HepG2 (cell line): ENCODE results near the gene KDM4B. TPM values are rescaled to one million over a fixed set of nuclear protein-coding genes. Genes with fewer than 3 reads are reported as not detected.

Experiments used
- ATAC-seq: fragments of 200-7000 bp; cut with Tn5 transposase; 3 replicates; pipeline ENCODE4 v1.9.1; 2020; ENCODE audit warnings: mild to moderate bottlenecking, moderate library complexity
- BruUV-seq: library from RNA; stranded (reverse); fragments of 400-500 nt; replicated peaks from 2 replicates; lab custom pipeline; 2021; lab: Mats Ljungman, UMichigan
- CTCF ChIA-PET: fragments of 300-600 bp; formaldehyde crosslinking; extraction: SDS; loops from one replicate; lab custom pipeline; 2021; ENCODE audit warnings: low total read pairs, inconsistent platforms, low intra/inter-chr PET ratio; lab: Yijun Ruan, JAX
- POLR2A ChIA-PET: fragments of 350-600 bp; sonication (Branson Sonifier 250); formaldehyde crosslinking; loops from one replicate; lab custom pipeline; 2020; ENCODE audit warnings: antibody characterized with exemption, inconsistent platforms; lab: Yijun Ruan, JAX
- DNase-seq: peaks from one replicate; pipeline ENCODE4 v3.0.0-alpha.2; 2015; ENCODE audit warnings: low spot score
- FAIRE-seq: peaks from 3 replicates; lab custom pipeline; 2011; peaks lifted over from hg19 to GRCh38; lab: Jason Lieb, UNC
- H2AFZ ChIP-seq: one replicate; pipeline ENCODE4 v1.6.1; 2011; ENCODE audit warnings: low read length, inconsistent platforms
- H3K27ac ChIP-seq: fragments of 300-600 bp; 3 replicates; pipeline ENCODE4 v1.8.0; 2011; ENCODE audit warnings: mixed run types, mild to moderate bottlenecking, mixed read lengths, low read length, inconsistent platforms; ENCODE audit not compliant: insufficient read depth; ENCODE audit errors: extremely low read length
- H3K27me3 ChIP-seq, 2 experiments: fragments of 200-600 bp in 1 of 2; 2 replicates in 1 of 2; 3 replicates in 1 of 2; pipeline versions ENCODE4 v1.6.0 to v1.8.0; 2011; ENCODE audit warnings: low read length in 2 of 2, mild to moderate bottlenecking in 2 of 2, moderate library complexity in 2 of 2, inconsistent platforms in 1 of 2; ENCODE audit not compliant: insufficient read depth in 2 of 2, control insufficient read depth in 1 of 2
- H3K36me3 ChIP-seq, 2 experiments: fragments of 200-600 bp in 1 of 2; replicated peaks in 1 of 2; 2 replicates in 1 of 2; 3 replicates in 1 of 2; pipeline versions ENCODE4 v1.5.1 to v1.8.0; 2011; ENCODE audit warnings: low read length in 2 of 2, inconsistent platforms in 1 of 2; ENCODE audit not compliant: insufficient read depth in 2 of 2, control insufficient read depth in 1 of 2
- H3K4me1 ChIP-seq: 2 replicates; pipeline ENCODE4 v1.5.1; 2012; ENCODE audit warnings: low read length, inconsistent platforms; ENCODE audit not compliant: insufficient read depth
- H3K4me2 ChIP-seq: 2 replicates; pipeline ENCODE4 v1.6.0; 2011; ENCODE audit warnings: low read depth, low read length, inconsistent platforms
- H3K4me3 ChIP-seq, 3 experiments: fragments of 200-600 bp in 1 of 3; sonication (generic), shearing (Covaris generic) in 1 of 3; replicated peaks in 1 of 3; 2 replicates each; pipeline ENCODE4 v1.5.1; 2011 to 2016; ENCODE audit warnings: low read length in 3 of 3, inconsistent platforms in 2 of 3, low read depth in 2 of 3, mild to moderate bottlenecking in 2 of 3, control low read depth in 1 of 3, mixed read lengths in 1 of 3; ENCODE audit not compliant: insufficient read depth in 1 of 3
- H3K79me2 ChIP-seq: one replicate; pipeline ENCODE4 v1.6.1; 2011; ENCODE audit warnings: low read length, inconsistent platforms; ENCODE audit not compliant: insufficient read depth
- H3K9ac ChIP-seq: 2 replicates; pipeline ENCODE4 v1.6.0; 2011; ENCODE audit warnings: mild to moderate bottlenecking, low read depth, low read length, inconsistent platforms; ENCODE audit not compliant: insufficient read depth
- H3K9me3 ChIP-seq: 2 replicates; pipeline ENCODE4 v1.5.1; 2012; ENCODE audit warnings: mild to moderate bottlenecking, low read length
- H4K20me1 ChIP-seq: 2 replicates; pipeline ENCODE4 v1.6.0; 2011; ENCODE audit warnings: inconsistent platforms, mild to moderate bottlenecking, low read length, moderate library complexity; ENCODE audit not compliant: insufficient read depth
- AGO2 ChIP-seq: fragments of 200-400 bp; formaldehyde crosslinking; optimal IDR thresholded peaks from 2 replicates; pipeline ENCODE3; 2017; ENCODE audit warnings: mild to moderate bottlenecking, low read depth, low read length, moderate library complexity
- ARNT2 ChIP-seq: sonication (generic); formaldehyde crosslinking; IDR thresholded peaks from 2 replicates; pipeline ENCODE4 v1.8.0; 2022; ENCODE audit warnings: mild to moderate bottlenecking, low read depth, missing genetic modification reagents, moderate library complexity
- CBFB ChIP-seq: sonication (generic); formaldehyde crosslinking; IDR thresholded peaks from 2 replicates; pipeline ENCODE4 v1.4.0; 2020; ENCODE audit warnings: missing genetic modification reagents
- FOXC1 ChIP-seq: sonication (generic); formaldehyde crosslinking; IDR thresholded peaks from 2 replicates; pipeline ENCODE4 v1.8.0; 2022; ENCODE audit warnings: mild to moderate bottlenecking, missing genetic modification reagents, borderline replicate concordance
- NCOR1 ChIP-seq: fragments of 200-600 bp; sonication (generic); IDR thresholded peaks from 2 replicates; pipeline ENCODE4 v1.7.0; 2017; ENCODE audit warnings: antibody characterized with exemption, low read length, borderline replicate concordance
- NFE2L2 ChIP-seq: fragments of 150-350 bp; IDR thresholded peaks from 2 replicates; pipeline ENCODE4 v1.6.1; 2014; ENCODE audit warnings: low read length
- SP2 ChIP-seq: sonication (generic); formaldehyde crosslinking; IDR thresholded peaks from 2 replicates; pipeline ENCODE4 v1.5.1; 2020; ENCODE audit warnings: mild to moderate bottlenecking, missing genetic modification reagents
- TARDBP ChIP-seq: sonication (generic); formaldehyde crosslinking; IDR thresholded peaks from 2 replicates; pipeline ENCODE4 v1.8.0; 2022; ENCODE audit warnings: mild to moderate bottlenecking, missing genetic modification reagents
- TP53 ChIP-seq: sonication (generic); formaldehyde crosslinking; conservative IDR thresholded peaks from 2 replicates; pipeline ENCODE4 v1.4.0; 2020; ENCODE audit warnings: missing genetic modification reagents
- ZFP90 ChIP-seq: sonication (generic); formaldehyde crosslinking; IDR thresholded peaks from 2 replicates; pipeline ENCODE4 v1.8.0; 2022; ENCODE audit warnings: missing genetic modification reagents, mild to moderate bottlenecking, inconsistent platforms, borderline replicate concordance
- ZNF451 ChIP-seq: sonication (generic); formaldehyde crosslinking; IDR thresholded peaks from 2 replicates; pipeline ENCODE4 v1.5.0; 2020; ENCODE audit warnings: mild to moderate bottlenecking, missing genetic modification reagents
- WGBS: methylation state at CpG from one replicate; pipeline ENCODE4 v1.1.6; 2017; ENCODE audit warnings: low lambda C conversion rate; 5-methylcytosine and 5-hydroxymethylcytosine counted together
- in situ Hi-C: cut with HindIII; loops from 2 replicates; pipeline ENCODE4 v1.10.0; 2017; ENCODE audit warnings: low pct_unique_long_range_greater_than_20kb; ENCODE audit not compliant: extremely low pct_ligation_motif_present
- intact Hi-C: fragments of 100-400 bp; cut with micrococcal nuclease; formaldehyde crosslinking; loops from one replicate; pipeline ENCODE4 v1.10.0; 2022; ENCODE audit not compliant: unreplicated experiment
- polyA plus RNA-seq, 8 experiments: library from polyadenylated mRNA; depleted of rRNA in 3 of 8; stranded (reverse) in 7 of 8; unstranded in 1 of 8; fragments of >200 nt; fragmentation: Illumina TruSeq in 4 of 8; extraction: Trizol in 4 of 8; gene quantifications; 2 replicates each; pipeline versions ENCODE4 v1.2.1 to v1.2.3, GENCODE V29; 2011 to 2016; ENCODE audit warnings: low read depth in 4 of 8, missing spikeins in 1 of 8, mixed read lengths in 1 of 8; ENCODE audit not compliant: insufficient read depth in 1 of 8
- total RNA-seq, 5 experiments: library from RNA; depleted of rRNA; stranded (reverse); fragments of >200 nt; fragmentation: Illumina TruSeq; extraction: Trizol; gene quantifications; 2 replicates each; pipeline ENCODE4 v1.2.3, GENCODE V29; 2016; ENCODE audit warnings: low read depth in 1 of 5
- TF ChIP-seq, protein P1 (sequence below): sonication (generic); formaldehyde crosslinking; conservative IDR thresholded peaks from 2 replicates; pipeline ENCODE4 v1.4.0; 2020; ENCODE audit warnings: missing genetic modification reagents
- TF ChIP-seq, protein P2 (sequence below): sonication (generic); formaldehyde crosslinking; IDR thresholded peaks from 2 replicates; pipeline ENCODE4 v1.8.1; 2022; ENCODE audit warnings: mild to moderate bottlenecking, missing genetic modification reagents

Gene KDM4B
- total and polyA plus RNA-seq, 2 of the 13 experiments (the other 11 are each of a cell fraction or from before 2014, with no cell fraction given), result 4.9 to 14.6 TPM

DNA sequence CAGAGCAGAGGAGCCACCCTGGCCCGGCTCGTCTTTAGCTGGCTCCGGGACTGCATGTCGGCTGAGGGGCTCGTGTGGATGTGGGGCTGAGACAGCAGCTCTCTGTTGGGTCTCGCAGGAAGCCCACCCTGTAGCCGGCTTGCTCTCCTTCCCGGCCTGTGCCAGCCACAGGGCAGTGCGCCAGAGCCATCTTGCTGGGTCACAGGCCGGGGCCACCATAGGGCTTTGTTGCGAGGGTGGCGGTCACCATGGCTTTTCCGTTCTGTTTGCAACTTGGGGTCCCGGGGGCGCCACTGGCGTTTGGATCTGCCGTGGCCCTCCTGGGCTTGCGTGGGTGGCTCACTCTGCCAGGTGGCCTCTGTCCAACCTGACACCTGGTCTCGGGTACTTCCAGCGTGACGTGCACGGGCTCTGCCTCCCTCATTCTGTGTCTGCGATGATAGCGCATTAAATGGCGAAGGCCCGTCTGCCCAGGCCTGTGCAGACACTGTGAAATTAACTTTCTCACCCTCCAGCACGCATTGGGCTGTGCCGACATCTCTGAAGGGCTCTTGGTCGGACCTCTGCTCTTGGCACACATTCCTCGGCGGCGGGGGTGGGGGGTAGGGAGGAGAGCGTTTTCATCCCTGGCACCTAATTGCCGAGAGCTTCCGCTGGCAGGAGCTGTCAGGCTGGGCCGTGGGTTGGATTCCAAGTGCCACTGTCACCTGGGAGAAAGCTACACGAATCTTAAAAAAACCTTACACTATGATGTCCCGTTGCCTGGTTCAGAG, 95.1 kb downstream of the KDM4B start:
- in situ Hi-C loops, result no loop called here
- TF ChIP-seq TP53 (CRISPR knock-in tag) (no peak), CBFB (CRISPR knock-in tag) (no peak), AGO2 (peak; percentile 57)
- DNase-seq, result no peak
- Histone ChIP-seq H3K27ac (no peak overlapping the region), H4K20me1 (peaks cover 10% of the 10 kb centered on the region; the same call in 1 of the 2 replicates), H3K4me2 (no peak overlapping the region), H2AFZ (no peak overlapping the region), H3K4me1 (peaks cover 22% of the 10 kb centered on the region), H3K79me2 (no peaks in the 10 kb centered on the region), H3K36me3 (peaks cover 16 to 29% of the 10 kb centered on the region in 2 experiments; a peak in 4 of 5 replicates), H3K4me3 (no peak overlapping the region), H3K9me3 (peaks cover 14% of the 10 kb centered on the region), H3K9ac (no peak overlapping the region), H3K27me3 (no peaks in the 10 kb centered on the region)
- BruUV-seq, result no TSS peak
- intact Hi-C loops, result no loop called here
- POLR2A ChIA-PET, result no interaction called here
- no peak for ATAC-seq
- no peak for FAIRE-seq
- 100% methylated on average over 9 of the region's 38 CpGs for WGBS
- CTCF ChIA-PET, result no interaction called here

DNA sequence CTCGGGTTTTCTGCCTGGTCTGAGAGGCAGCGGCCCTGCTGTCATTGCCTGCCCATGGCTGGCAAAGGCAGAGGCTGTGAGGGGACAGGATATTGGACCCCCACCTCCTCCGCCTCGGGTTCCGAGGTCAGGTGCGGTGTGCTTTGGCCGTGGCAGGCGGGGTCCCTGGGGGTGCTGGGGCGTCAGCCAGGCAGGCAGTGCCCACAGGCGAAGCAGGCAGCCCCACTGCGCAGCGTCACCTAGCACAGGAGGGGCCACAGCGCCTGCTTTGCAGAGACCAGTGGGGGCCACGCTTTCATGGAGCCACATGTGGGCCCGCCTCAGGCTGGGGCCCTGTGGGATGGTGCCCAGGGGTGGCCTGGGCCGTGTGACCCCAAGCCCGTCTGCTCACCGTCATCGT, 96.0 kb downstream of the KDM4B start:
- H3K79me2 ChIP-seq, result no peaks in the 10 kb centered on the region

More for the DNA sequence above, 96.0 kb downstream of the KDM4B start:
- CTCF ChIA-PET, result no interaction called here
- Histone ChIP-seq H3K27ac (no peak overlapping the region), H3K27me3 (no peaks in the 10 kb centered on the region), H2AFZ (no peak overlapping the region), H3K4me2 (no peak overlapping the region), H4K20me1 (peaks cover 10% of the 10 kb centered on the region; the same call in 1 of the 2 replicates), H3K4me1 (peaks cover 22% of the 10 kb centered on the region), H3K9ac (no peak overlapping the region), H3K9me3 (peaks cover 14% of the 10 kb centered on the region), H3K36me3 (peaks cover 16 to 32% of the 10 kb centered on the region in 2 experiments; a peak in 4 of 5 replicates), H3K4me3 (no peak overlapping the region)
- BruUV-seq, result no TSS peak
- TF ChIP-seq ZFP90 (CRISPR knock-in tag) (no peak), FOXC1 (no peak), TARDBP (CRISPR knock-in tag) (no peak), NFE2L2 (no peak), ARNT2 (no peak), ZNF451 (CRISPR knock-in tag) (no peak), NCOR1 (no peak), SP2 (CRISPR knock-in tag) (no peak)
- TF ChIP-seq, protein P1, sequence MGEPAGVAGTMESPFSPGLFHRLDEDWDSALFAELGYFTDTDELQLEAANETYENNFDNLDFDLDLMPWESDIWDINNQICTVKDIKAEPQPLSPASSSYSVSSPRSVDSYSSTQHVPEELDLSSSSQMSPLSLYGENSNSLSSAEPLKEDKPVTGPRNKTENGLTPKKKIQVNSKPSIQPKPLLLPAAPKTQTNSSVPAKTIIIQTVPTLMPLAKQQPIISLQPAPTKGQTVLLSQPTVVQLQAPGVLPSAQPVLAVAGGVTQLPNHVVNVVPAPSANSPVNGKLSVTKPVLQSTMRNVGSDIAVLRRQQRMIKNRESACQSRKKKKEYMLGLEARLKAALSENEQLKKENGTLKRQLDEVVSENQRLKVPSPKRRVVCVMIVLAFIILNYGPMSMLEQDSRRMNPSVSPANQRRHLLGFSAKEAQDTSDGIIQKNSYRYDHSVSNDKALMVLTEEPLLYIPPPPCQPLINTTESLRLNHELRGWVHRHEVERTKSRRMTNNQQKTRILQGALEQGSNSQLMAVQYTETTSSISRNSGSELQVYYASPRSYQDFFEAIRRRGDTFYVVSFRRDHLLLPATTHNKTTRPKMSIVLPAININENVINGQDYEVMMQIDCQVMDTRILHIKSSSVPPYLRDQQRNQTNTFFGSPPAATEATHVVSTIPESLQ (CRISPR knock-in tag), result no peak
- TF ChIP-seq, protein P2, sequence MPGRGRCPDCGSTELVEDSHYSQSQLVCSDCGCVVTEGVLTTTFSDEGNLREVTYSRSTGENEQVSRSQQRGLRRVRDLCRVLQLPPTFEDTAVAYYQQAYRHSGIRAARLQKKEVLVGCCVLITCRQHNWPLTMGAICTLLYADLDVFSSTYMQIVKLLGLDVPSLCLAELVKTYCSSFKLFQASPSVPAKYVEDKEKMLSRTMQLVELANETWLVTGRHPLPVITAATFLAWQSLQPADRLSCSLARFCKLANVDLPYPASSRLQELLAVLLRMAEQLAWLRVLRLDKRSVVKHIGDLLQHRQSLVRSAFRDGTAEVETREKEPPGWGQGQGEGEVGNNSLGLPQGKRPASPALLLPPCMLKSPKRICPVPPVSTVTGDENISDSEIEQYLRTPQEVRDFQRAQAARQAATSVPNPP, result no peak
- WGBS, result 97% methylated on average over 6 of the region's 19 CpGs
- no peak for ATAC-seq
- no peak for FAIRE-seq
- no peak for DNase-seq
- intact Hi-C loops (no loop called here), in situ Hi-C loops (no loop called here)
- POLR2A ChIA-PET, result no interaction called here
